Astrocyte of the spinal cord (primary cell): ENCODE measurements around the gene GLOD4.
"Not testable (repeated sequence)": the region's sequence is repeated elsewhere in the genome, so short reads cannot be mapped to it uniquely, and the experiment has no call there.

Experiments
- DNase-seq: peaks from one replicate; pipeline ENCODE4 v3.0.0; 2011; ENCODE audit warnings: low read depth, low spot score
- H3K4me3 ChIP-seq: 2 replicates; pipeline ENCODE4 v1.5.1; 2011; ENCODE audit warnings: low read depth, mild to moderate bottlenecking, low read length, moderate library complexity
- in situ Hi-C: cut with HindIII; loops from 2 replicates; pipeline ENCODE4 v1.10.0; 2017; ENCODE audit warnings: low sequenced_read_pairs
- TF ChIP-seq, protein P1 (sequence below): IDR thresholded peaks from 2 replicates; pipeline ENCODE4 v1.5.1; 2012; ENCODE audit warnings: low read depth, mild to moderate bottlenecking, low read length, inconsistent platforms

The GLOD4 gene

DNA sequence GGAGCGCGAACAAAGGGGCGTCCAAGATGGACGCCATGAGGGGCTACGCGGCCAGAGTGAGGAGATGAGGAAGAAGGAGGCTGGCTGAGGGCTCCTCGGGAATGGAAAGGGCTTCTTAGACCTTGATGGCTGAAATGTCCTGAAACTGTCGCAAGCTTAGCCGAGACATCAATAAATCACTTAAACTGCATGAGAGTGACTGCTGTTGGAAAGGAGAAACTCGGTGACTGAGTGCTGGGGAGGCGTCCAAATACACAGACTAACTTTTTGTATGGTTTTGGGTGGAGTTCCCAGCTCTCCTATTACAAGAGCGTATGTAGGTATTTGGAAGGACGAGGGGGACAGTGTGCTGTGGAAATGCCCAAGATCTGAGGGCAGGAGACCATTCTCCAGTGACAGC, 28.7 kb downstream of the GLOD4 start:
- no peak for DNase-seq
- in situ Hi-C loops, result no loop called here
- TF ChIP-seq, protein P1, sequence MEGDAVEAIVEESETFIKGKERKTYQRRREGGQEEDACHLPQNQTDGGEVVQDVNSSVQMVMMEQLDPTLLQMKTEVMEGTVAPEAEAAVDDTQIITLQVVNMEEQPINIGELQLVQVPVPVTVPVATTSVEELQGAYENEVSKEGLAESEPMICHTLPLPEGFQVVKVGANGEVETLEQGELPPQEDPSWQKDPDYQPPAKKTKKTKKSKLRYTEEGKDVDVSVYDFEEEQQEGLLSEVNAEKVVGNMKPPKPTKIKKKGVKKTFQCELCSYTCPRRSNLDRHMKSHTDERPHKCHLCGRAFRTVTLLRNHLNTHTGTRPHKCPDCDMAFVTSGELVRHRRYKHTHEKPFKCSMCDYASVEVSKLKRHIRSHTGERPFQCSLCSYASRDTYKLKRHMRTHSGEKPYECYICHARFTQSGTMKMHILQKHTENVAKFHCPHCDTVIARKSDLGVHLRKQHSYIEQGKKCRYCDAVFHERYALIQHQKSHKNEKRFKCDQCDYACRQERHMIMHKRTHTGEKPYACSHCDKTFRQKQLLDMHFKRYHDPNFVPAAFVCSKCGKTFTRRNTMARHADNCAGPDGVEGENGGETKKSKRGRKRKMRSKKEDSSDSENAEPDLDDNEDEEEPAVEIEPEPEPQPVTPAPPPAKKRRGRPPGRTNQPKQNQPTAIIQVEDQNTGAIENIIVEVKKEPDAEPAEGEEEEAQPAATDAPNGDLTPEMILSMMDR, result no peak
- H3K4me3 ChIP-seq, result no peak overlapping the region

DNA sequence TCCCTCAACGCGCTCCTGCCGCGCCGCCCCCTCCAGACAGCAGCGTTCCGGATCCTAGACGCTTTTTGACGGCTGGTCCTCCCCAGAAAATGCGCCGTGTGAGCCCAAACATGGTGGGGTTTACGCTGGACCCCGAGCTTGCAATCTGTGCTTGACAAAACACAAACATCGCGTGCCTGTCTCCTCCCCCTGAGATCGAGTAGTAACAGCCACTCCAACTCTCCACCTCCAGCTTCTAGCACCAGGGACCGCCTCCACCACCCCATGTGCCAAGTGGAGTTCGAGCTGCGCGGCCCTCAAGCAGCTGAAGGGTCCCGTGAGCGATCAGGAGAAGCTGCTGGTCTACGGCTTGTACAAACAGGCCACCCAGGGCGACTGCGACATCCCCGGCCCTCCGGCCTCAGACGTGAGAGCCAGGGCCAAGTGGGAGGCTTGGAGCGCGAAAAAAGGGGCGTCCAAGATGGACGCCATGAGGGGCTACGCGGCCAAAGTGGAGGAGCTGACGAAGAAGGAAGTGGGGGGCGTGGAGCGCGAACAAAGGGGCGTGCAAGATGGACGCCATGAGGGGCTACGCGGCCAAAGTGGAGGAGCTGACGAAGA, 29.4 kb downstream of the GLOD4 start:
- peak; percentile 48 for DNase-seq
- peak overlapping the region; percentile 67 for H3K4me3 ChIP-seq
- TF ChIP-seq, protein P1, result no peak
- in situ Hi-C loops, result no loop called here

DNA sequence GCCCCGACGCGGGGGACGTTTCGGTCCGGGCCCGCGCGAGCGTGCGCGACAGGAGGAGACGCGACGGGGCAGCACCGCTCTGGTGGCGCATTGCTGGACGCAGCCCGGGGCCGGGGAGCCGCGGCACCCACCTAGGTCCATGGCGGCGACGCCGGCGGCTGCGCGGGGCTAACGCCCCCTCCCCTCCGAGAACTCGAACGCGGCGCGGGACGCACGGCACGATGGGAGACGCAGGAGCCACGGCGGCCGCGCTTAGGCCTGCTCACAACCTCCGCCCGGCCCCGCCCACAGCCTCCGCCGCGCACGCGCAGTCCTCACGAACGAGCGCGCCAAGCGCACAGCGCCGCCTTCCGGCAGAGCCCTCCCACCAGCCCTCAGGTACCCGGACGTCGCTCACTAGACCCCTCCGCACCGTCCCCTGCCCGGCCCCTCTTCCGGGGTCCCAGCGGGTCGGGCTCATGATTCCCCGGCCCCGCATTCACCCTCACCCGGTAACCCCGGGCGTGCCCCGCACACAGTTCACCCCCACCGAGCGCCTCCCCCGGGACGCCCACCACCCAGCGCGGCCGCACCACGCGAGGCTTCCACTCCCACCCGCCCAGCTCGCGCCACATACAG, 30.0 kb downstream of the GLOD4 start, which contains the start of gene GEMIN4:
Gene GEMIN4 (minus strand): TSS at position 263 of the 618 bp plus-strand sequence. CDS start 122 bp downstream, at position 141.
- TF ChIP-seq, protein P1, result peak; percentile 90
- peak within 1 kb of the TSS; percentile 67 for H3K4me3 ChIP-seq
- in situ Hi-C loops, result no loop called here
- DNase-seq, result peak; percentile 86

DNA sequence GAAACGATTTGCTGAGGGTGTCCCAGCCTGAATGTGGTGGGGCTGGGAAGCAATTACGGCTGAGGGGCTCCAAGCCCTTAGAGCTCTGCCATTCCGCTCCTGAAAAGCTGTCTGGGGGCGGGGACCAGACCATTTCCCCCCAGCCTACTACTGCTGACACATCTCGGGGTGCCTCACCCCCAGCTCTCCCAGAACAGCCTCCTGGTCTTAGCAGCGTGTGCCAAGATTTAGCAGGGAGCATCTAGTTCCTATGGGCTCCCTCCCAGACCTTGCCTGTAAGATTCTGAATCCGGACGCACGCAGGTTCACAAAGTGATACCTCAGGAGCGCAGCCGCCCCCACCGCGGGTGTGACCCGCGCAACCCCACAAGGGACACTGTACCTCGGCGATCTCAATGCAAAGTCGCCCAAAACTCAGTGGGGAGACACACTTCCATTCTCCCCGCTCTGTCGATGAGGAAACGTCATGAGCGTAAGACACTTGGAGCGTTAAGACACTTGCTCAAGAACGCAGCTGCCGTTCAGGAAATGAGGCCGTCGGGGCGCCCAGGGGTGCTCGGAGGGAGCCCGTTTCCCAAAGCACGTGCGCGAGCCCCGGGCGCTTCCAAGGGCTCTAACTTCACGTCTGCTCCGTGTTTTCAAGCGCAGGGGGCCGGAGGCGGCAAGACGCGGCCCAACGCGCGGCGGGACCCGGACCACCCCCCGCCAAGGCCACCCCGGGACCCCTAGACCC, 30.6 kb downstream of the GLOD4 start:
- DNase-seq, result peak; percentile 34

DNA sequence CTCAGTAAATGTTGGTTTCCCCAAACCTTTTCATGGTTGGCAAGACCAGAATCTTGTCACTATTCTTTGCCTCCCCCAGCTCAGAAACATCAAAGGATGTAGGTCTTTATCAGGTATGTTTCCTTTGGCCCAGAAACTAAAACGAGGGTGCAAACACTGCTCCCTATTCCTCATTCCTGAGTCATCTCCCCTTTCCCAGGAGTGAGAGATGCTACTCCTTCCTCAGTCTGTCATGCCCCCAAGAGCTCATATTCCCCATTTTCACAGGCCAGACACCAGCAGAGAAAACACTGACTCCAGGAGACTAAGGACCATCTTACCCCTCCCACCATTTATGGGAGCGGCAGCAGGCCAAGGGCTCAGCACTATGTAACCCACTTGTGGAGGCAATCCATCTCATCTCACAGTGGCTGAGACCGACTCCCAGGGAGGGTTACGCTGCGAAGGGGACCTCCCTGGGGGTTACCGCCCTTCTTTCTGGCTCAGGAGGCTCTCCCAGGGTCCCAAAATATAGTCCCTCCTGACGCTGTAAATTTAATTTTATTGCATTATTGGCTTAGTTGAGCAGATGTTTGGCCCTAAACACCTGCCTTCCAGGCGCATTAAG, 31.5 kb downstream of the GLOD4 start:
- no peak for DNase-seq
- in situ Hi-C loops, result no loop called here
- peak overlapping the region; percentile 67 for H3K4me3 ChIP-seq
- TF ChIP-seq, protein P1, result no peak

More for the DNA sequence above, 30.6 kb downstream of the GLOD4 start:
- peak overlapping the region; percentile 67 for H3K4me3 ChIP-seq
- in situ Hi-C loops, result no loop called here
- TF ChIP-seq, protein P1, result no peak

DNA sequence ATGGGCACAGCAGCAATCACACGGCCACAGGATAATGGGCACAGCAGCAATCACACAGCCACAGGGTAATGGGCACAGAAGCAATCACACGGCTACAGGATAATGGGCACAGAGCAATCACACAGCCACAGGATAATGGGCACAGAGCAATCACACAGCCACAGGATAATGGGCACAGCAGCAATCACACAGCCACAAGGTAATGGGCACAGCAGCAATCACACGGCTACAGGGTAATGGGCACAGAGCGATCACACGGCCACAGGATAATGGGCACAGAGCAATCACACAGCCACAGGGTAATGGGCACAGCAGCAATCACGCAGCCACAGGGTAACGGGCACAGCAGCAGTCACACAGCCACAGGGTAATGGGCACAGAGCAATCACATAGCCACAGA, 32.7 kb downstream of the GLOD4 start:
- in situ Hi-C loops, DNase-seq: not testable (repeated sequence)

DNA sequence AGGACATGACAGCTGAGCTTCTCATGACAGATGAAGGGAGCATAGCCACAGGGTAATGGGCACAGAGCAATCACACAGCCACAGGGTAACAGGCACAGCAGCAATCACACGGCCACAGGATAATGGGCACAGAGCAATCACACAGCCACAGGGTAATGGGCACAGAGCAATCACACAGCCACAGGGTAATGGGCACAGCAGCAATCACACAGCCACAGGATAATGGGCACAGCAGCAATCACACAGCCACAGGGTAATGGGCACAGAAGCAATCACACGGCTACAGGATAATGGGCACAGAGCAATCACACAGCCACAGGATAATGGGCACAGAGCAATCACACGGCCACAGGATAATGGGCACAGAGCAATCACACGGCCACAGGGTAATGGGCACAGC, 33.5 kb downstream of the GLOD4 start:
- DNase-seq, H3K4me3 ChIP-seq, in situ Hi-C loops: not testable (repeated sequence)

More for the DNA sequence above, 32.7 kb downstream of the GLOD4 start:
- H3K4me3 ChIP-seq, result not testable (repeated sequence)
